HG02943 (cell line): Measurements from ENCODE around the gene SFN.
A peak's percentile ranks its signal among the peaks of the same experiment; 100 is the strongest.
"Not testable (repeated sequence)": the region's sequence is repeated elsewhere in the genome, so short reads cannot be mapped to it uniquely, and the experiment has no call there.

Source experiments
- ATAC-seq: cut with Tn5 transposase; IDR thresholded peaks from one replicate; pipeline ENCODE4 v1.9.1; 2021; ENCODE audit warnings: mild to moderate bottlenecking, low read depth, moderate library complexity; ENCODE audit not compliant: unreplicated experiment

The SFN gene

GRCh38 chr1:26861889-26862378 is 1.0 kb upstream of the SFN start:
- ATAC-seq = no peak

- no peak for ATAC-seq
These were observed 732 bp downstream of the SFN start for GRCh38 chr1:26863685-26864077.

DNA sequence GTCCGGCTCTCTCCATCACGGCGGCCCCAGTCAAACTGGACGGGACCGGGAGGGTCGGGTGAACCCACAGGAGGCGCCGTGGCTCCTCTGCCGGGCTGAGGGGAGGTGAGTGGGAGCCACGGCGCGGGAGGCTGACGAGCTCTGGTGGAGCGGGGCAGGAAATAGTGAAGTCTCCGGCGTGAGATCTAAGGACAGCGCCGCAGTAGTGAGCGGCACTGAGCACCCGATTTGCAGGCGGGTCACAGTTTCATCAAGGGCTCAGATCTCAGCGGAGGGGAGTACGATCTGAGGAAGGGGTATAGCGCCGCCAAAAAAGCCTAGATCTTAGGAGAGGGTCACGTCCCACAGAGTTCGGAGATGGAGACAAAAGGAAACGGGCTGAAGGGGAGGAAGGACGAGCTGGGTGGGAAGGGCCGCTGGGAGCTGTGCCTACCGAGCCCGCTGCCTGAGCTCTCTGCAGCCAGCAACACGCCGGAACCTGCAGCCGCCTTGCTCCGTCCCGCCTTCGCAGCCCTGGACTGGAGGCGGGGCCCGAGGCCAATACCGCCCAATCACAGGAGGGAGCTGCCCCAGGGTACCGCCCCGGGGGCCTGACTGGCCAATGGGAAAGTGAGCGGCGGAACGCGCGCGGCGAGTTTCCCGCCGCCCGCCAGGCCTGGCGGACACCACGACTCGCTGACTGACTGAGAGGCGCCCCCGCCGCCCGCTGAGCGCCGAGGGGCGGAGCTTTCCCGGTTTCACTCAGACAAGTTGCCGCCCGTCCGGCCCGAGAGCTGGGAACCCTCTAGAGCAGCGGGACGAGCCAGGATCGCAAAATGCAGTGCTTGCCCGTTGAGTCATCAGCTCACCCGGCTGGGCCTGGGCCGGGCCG is 1.9 kb downstream of the SFN start:
- ATAC-seq = peak; percentile 89

DNA sequence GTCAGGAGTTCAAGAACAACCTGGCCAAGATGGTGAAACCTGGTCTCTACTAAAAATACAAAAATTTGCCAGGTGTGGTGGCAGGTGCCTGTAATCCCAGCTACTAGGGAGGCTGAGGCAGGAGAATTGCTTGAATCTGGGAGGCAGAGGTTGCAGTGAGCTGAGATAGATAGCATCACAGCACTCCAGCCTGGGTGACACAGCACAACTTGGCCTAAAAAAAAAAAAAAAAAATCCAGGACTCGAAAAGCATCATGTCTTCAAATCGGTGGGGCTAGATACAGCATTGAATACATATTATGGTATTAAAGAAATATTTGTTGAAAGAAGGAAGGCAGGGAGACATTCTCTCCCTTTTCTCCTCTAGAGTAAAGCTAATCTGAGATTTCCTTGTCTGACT is 10.1 kb downstream of the SFN start:
- not testable (repeated sequence) for ATAC-seq

GRCh38 chr1:26874896-26875295 is 11.9 kb downstream of the SFN start:
- ATAC-seq = no peak

DNA sequence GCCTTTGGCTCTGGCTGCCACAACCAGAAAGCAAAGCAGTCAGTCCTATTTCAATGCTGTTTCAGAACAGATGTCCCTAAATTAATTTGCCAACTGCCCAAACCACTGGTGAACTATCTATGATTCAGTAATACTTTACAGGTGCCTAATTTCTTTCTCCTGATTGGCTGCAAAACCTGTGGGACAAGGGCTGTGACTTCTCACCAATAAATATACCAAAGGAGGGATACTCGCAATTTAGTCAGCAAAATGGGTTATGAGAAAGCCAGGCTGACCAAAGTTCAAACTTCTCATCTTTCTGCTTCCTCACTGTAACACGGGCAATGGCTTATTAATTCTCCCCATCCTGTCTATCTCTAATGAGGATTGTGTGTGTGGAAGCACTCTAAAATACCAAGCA is 14.4 kb downstream of the SFN start:
- no peak for ATAC-seq

DNA sequence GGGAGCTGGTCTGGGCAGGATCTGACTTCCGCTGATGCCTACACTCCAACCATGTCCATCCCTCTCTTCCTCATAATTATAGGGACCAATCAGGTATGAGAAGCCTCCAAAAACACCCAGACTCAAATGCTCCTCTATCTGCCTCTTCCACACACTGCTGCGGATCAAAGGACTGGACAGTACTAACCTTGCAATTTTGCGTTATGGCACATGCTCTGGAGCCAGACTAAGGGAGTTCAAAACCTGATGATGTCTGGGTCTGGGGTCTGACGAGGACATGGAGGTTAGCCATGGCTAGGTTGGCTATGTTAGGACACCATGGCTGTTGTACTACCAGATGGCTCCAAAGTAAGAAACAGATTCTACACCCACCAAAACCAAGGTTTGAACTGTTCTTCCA is 16.8 kb downstream of the SFN start:
- no peak for ATAC-seq

- ATAC-seq = not testable (repeated sequence)
These were observed 18.7 kb downstream of the SFN start for GRCh38 chr1:26881611-26882010.

GRCh38 chr1:26882696-26883463 is 19.9 kb downstream of the SFN start:
- ATAC-seq = no peak

DNA sequence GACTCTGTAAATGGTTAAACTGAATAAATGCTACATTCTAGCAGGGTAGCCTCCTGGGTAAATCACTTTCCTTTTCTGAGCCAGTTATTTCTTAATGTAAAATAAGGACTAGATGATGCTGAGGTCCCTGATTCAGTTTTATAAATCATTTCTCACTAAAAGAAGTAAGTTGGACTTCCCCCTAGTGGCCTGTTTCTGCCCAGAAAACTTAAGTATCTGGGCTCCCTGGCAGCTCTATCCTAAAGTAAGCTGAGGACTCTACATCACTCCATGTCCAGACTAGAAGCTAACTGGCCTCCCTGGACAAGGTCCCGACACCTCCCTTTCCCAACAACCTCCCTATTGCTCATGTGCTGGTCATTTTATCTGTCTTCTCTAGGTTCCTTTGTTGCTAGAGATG is 24.2 kb downstream of the SFN start:
- ATAC-seq = no peak

GRCh38 chr1:26888231-26888630 is 25.3 kb downstream of the SFN start:
- ATAC-seq = no peak

DNA sequence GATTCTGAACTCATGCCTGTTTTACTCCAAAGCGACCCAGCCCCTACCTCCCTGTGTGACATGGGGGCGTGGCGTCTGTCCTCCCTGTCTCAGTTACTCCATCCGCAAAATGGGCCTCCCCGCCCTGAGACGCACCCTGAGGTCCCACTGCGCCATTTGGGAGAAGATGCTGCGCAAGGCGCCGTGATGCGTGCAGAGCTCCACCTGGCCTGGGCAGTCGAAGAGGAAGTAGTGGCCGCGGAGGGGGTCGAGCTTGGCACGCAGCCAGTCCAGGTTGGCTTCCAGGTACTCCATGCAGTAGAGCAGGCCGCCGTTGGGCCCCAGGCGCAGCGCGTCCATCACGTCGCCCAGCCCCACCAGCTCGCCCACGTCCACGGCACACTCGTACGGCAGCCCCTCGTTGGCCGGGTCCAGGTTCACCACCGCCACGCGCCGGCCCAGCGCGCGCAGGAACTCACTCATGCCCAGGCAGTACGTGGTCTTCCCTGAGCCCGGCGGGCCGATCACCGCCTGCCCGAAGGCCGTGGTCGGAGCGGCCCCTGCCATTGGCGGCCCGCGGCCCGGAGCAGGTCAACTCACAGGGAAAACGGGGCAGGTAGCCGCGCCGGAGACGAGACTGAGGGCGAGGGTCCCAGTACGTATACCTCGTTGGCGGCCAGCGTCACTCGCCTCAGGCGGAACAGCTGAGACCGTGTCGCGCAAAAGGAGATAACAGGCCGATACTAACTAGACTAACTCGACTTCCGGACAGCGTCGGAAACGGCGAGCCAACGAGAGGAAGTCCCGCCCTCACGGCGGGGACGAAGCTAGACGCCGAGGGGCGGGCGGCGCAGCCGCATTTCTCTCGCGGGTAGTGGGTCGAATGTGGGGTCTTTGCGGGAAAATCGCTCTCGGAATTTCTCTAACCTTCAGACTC is 26.9 kb downstream of the SFN start, which contains the start of gene GPN2:
Gene GPN2, minus strand, starts transcription at position 733 of the 916 bp plus-strand sequence. Its CDS starts 187 bp downstream, at position 546.
- ATAC-seq = peak; percentile 75

- ATAC-seq = peak; percentile 28
These were observed 27.5 kb downstream of the SFN start for GRCh38 chr1:26890467-26890796.

GRCh38 chr1:26894263-26894662 is 31.3 kb downstream of the SFN start:
- ATAC-seq = no peak

GRCh38 chr1:26897351-26897750 is 34.4 kb downstream of the SFN start:
- ATAC-seq = no peak

- ATAC-seq = no peak
These were observed 37.3 kb downstream of the SFN start, which contains the start of gene GPATCH3 for GRCh38 chr1:26900001-26900814. TSS of gene GPATCH3 (minus strand) at chr1:26900467. CDS start at chr1:26900442, 25 bp downstream.

- ATAC-seq = no peak
These were observed 38.0 kb downstream of the SFN start for GRCh38 chr1:26900815-26901511.

DNA sequence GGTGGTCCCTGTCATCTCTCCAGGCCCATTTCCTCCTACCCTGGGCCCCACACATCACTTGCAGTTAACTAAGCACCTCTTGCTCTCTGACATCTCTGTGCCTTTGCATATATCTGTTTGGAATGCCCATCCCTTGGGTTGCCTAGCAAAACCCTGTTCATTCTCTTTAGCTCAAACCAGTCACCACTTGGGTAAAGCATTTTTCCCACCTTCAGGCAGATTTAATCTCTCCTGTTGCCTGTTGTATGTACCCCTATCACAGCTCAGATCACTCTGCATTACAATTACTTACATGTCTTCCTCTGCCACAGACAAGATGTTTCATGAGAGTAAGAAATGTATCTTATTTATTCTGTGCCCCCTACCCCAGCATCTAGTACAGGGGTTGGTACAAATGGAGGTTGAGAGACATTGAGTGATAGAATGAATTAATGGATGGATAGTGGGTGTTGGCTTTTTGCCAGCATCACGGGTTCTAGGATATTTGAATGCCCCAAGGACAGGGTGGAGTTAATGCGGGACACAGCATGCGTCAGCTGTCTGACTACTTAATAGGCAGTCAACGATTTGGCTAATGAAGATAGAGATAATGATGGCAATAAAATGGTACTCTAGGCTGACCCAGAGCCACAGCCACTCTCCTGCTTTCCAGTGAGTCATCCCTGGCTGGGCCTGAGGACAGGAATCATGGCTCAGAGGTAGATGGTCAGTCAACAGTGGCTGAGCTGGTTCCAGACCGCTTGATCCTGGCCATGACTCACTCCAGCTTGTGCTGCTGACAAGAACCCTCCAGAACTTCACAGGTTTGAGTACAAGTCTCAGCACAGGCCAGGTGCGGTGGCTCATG is 44.3 kb downstream of the SFN start:
- no peak for ATAC-seq
